ENCODE results near the gene CLN5. TPM values are rescaled to one million over a fixed set of nuclear protein-coding genes. Genes with fewer than 3 reads are reported as not detected.

The CLN5 gene
- total and polyA plus RNA-seq, 2 of the 13 experiments (the other 11 are each of a cell fraction or from before 2014, with no cell fraction given), result 10.1 to 13.7 TPM

- TF ChIP-seq IRF1 (CRISPR knock-in tag; IDR thresholded peaks at IDR 0.05; ENCODE audit: low read depth) (no peak), ZNF720 (CRISPR knock-in tag; IDR thresholded peaks at IDR 0.05) (no peak), ATF5 (CRISPR knock-in tag; IDR thresholded peaks at IDR 0.05; ENCODE audit: low read depth) (no peak), ZFP62 (CRISPR knock-in tag; IDR thresholded peaks at IDR 0.05) (no peak), ETS1 (CRISPR knock-in tag; IDR thresholded peaks at IDR 0.05) (no peak), CBX2 (IDR thresholded peaks at IDR 0.05; ENCODE audit: low read depth, low read length) (no peak), CBX2 (CRISPR knock-in tag; IDR thresholded peaks at IDR 0.05; ENCODE audit: low read depth) (peak; percentile 94; the same call in 1 of the 2 replicates), SALL1 (CRISPR knock-in tag; IDR thresholded peaks at IDR 0.05) (peak; percentile 63), ZNF614 (CRISPR knock-in tag; IDR thresholded peaks at IDR 0.05; ENCODE audit: borderline replicate concordance) (no peak), MEIS1 (CRISPR knock-in tag; IDR thresholded peaks at IDR 0.05; ENCODE audit: borderline replicate concordance) (no peak), HMGXB4 (CRISPR knock-in tag; IDR thresholded peaks at IDR 0.05; ENCODE audit: borderline replicate concordance in 1 of 2, low read depth in 1 of 2) (peak; percentile 91 to 92), ETV5 (CRISPR knock-in tag; IDR thresholded peaks at IDR 0.05; ENCODE audit: borderline replicate concordance) (peak; percentile 37; the same call in 1 of the 2 replicates), TEAD3 (CRISPR knock-in tag; optimal IDR thresholded peaks at IDR 0.05; ENCODE audit: borderline replicate concordance) (peak; percentile 80), SP5 (CRISPR knock-in tag; IDR thresholded peaks at IDR 0.05; ENCODE audit: borderline replicate concordance, low read depth) (no peak), PRDM15 (CRISPR knock-in tag; IDR thresholded peaks at IDR 0.05) (no peak), ZNF503 (CRISPR knock-in tag; IDR thresholded peaks at IDR 0.05) (no peak), PLSCR1 (CRISPR knock-in tag; IDR thresholded peaks at IDR 0.05; ENCODE audit: borderline replicate concordance) (no peak)
Measured at GRCh38 chr13:76980075-76980718, 11.7 kb upstream of the CLN5 start (continued).

Measured in HepG2 (cell line).